Tibial nerve (tissue), 4 donors: Measurements from ENCODE around the gene RIN2.

ENCODE experiments used
- CTCF ChIP-seq, 5 experiments: fragments of 200-600 bp in 3 of 5; fragments of 450-650 bp in 2 of 5; sonication (generic) in 3 of 5; IDR thresholded peaks; one replicate each; pipeline ENCODE4 v1.5.1; 2016 to 2019; ENCODE audit warnings: antibody characterized with exemption in 5 of 5, mild to moderate bottlenecking in 3 of 5, moderate library complexity in 2 of 5
- EP300 ChIP-seq, 2 donors: sonication (generic); formaldehyde crosslinking; IDR thresholded peaks; one replicate each; pipeline ENCODE4 v1.6.1; 2017; ENCODE audit warnings: antibody characterized with exemption in 2 of 2, mild to moderate bottlenecking in 1 of 2
- POLR2A ChIP-seq, 2 donors: fragments of 450-650 bp; IDR thresholded peaks; one replicate each; pipeline ENCODE4 v1.6.1; 2017; ENCODE audit warnings: antibody characterized with exemption in 2 of 2, mild to moderate bottlenecking in 2 of 2, moderate library complexity in 2 of 2

GRCh38 chr20:19767070-19767469, 9.0 kb downstream of the RIN2 start:
- TF ChIP-seq CTCF (IDR thresholded peaks at IDR 0.05) (no peak), EP300 (IDR thresholded peaks at IDR 0.05) (no peak), POLR2A (IDR thresholded peaks at IDR 0.05) (no peak)
